GM18508 (cell line): ENCODE measurements around the gene SLC9A7.
A peak's percentile ranks its signal among the peaks of the same experiment; 100 is the strongest.

Source experiments
- ATAC-seq: cut with Tn5 transposase; IDR thresholded peaks from one replicate; pipeline ENCODE4 v1.9.1; 2021; ENCODE audit warnings: moderate number of reproducible peaks; ENCODE audit not compliant: insufficient read depth, unreplicated experiment

The SLC9A7 gene

DNA sequence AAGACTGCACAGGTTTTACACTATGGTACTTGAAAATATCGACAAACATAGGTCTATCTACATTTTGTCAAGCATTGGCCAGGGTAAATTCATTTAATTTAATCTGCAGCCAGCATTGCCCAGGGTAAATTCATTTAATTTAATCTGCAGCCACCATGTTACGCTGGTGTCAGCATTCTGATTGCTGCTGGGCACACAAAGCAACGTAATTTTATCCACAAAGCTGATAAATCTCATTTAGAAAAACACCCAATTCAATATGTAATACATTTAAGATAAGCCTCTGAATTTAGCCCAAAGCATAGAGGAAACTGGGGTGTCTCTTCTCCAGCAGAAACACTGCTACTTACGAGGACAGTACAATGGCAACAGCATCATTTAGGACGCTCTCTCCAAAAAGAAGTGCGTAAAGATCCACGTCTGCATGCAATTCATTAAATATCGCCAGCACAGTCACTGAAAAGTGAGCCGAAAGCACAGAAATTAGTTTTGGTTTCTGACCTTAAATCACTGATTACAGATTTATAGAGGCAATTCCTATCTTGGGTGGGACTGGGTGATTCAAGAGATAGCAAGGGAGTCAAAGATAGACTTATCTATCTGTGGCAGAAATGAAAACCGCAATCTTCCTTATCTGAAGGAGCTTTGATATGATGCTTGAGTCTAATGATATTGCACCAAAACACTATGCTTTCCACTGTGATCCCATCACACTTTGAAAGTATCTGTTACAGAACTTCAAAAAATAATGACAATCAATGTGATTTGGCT lies 96.5 kb downstream of the SLC9A7 start:
- no peak for ATAC-seq

DNA sequence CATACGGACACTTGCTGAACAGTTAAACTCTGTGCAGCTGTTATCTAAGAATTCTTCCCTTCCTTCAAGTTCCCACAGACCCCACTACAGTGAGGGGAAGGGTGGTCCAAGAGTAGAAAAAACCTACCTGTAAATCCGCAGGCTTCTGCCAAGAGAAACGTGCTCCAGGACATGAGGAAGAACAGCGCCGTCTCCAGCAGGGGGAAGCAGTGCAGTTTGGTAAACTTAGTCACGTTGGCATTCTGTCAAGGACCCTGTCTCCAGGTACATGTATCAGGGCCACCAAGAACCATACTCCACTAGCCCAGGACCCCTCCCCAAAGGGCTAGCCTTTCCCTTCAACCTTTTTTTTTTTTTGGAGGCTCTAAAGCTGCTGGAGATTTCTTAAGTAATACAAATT lies 105.4 kb downstream of the SLC9A7 start:
- ATAC-seq = no peak

DNA sequence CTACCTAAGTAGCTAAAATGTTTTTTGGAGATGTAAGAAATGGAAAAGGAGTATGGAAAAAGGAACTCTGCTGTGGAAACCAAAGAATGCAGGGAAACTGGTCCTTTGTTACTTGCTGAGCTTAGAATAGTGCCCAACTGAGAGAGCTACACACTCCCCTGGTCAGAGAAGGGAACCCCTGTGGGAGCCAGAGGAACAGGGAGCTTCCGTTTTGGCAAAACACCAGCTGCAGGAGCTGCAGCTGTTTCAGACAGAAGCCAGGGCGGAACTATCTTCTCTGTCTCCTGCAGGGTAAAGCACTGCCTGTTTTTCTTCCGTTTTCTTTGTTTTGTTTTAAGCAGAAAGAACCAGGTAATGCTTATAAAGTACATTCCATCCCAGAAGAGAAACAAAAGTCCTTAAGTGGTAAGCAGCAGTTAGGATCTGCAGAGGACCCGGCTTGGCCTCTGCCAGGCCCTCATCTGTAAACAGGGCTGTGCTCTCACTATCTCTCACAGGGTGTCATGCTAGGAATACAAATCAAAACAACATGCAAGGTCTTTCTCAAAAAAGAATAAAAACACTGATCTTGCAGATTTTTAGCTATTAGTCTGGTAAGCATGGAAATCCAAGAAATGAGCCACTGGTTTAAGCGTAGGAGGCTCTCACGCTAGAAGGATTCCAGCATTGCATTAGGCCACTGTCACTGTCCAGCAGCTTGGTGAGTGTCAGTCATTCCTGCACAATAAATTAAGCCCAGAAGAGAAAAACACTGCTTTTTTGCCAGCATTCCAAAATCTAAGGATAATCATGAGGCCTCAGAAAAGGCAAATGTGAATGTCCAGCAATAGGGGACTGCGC lies 109.3 kb downstream of the SLC9A7 start:
- ATAC-seq = no peak

DNA sequence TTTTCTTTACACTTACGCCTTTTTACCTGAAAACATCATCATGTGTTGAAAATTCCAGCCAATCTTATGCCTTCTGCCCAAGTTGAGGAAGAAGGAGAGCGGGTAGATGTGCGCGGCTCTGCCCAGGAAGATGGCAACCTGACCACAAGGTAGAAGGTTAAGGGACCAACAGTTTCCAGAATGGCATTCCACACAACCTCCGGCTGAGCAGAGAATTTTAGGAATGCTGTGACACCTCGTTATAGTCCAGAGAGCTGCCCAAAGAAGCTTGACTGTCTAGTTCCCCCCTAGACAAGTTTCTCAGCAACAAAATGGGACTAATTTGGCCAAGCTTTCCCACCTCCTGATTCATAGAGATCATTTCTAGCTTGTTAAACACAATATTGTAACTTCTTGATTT lies 110.3 kb downstream of the SLC9A7 start:
- ATAC-seq = no peak

DNA sequence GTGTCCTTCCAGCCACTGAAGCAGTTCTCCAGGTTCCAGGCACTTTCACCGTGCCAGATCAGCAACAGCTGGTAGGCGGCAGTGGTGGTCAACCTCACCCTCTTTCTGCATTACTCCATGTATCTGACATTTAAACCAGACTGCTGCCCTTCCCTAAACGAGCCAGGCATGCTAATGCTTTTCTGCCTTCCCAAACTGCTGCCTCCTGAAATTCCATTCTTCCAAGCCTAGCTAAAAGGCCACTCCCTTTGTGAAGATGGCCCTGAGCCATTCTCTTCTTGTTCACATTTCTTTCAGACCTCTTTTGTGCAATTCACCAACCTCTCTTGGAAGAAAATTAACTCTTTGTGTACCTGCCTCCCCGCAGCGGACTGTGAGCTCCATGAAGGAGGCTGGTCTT lies 111.7 kb downstream of the SLC9A7 start:
- ATAC-seq = no peak

DNA sequence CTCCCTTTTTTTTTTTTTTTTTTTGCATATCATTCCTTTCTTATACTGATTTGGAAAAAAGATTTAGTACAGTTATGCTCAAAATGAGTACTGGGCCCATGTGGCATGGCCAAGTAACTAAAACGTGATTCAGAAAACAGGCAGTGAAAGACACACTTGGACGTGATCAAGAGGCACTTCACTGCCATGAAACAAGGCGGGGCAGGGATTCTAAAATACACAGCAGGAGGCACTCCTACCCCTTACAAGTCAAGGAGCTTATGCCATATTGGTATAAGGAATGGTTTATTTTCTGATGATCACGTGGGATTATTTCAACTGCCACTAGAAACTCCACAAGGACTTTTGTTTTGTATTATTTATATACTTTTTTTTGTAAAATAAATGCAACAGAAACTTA lies 113.3 kb downstream of the SLC9A7 start:
- no peak for ATAC-seq

DNA sequence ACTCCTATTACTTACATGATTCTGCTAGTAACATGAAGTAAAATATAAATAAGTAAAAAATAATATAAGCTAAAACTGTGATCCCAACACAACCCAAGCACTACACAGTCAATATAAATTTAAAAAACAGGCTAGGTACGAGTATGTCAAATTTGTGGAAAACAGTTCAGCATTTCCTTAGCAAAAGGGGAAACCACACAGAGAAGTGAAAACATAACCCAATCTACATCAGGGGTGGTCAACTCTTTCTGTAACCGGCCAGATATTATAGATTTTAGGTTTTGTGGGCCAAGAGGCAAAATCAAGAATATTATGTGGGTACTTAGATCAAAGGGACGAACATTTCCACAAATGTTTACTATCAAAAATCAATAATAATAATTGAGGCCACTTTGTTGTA lies 115.3 kb downstream of the SLC9A7 start:
- ATAC-seq = no peak

DNA sequence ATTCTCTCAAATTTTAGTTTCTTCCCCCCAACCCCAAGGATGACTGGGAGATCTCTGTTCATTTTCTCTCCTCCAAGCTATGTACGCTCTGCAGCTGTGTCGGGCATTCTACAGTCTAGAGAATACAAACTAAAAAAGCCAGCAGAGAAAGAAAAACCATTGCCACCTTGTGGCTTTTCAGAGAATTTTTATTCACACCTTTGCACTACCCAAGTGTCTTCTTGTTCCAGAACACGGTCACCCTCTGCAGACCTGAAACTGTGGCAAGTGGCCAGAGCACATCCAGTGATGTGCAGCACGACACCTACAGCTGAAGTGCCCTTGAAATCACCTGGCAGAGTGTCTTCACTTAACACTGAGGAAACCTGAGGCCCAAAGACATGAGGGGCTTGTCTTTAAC lies 116.8 kb downstream of the SLC9A7 start:
- no peak for ATAC-seq

DNA sequence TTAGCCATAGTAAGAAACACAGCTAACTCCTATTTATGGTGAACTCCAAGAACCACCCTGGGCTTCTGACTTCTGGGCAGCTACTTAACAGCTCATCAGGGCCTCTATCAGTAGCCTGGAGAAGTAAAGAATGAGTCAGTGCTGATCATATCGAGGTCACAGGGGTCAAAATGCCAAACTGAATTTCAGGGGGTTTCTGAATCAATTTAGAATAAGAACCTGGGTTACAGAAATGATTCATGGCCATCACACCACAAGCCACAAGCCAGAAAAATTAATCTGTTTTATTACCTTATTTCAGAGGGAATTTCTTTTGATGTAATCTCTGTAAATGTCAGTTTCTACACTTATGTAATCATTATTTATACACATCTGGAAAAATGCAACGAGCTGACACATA lies 121.0 kb downstream of the SLC9A7 start:
- peak; percentile 44 for ATAC-seq

DNA sequence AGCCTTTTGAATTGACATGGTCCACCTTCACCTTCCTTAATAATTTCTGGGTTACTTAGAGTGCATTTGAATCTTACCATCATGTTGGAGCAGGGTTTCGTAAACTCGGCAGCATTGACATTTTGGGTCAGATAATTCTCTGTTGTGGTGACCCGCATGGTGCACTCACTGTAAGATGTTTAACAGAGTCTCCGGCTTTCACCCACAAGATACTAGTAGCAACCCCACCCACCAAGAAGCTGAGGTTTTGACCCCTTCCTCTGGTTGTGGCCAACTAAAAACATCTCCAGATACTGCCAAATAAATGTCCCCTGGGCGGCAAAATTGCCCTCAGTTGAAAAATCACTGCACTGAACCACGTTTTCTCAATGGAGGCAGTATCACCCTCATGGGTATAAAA lies 122.7 kb downstream of the SLC9A7 start:
- no peak for ATAC-seq

DNA sequence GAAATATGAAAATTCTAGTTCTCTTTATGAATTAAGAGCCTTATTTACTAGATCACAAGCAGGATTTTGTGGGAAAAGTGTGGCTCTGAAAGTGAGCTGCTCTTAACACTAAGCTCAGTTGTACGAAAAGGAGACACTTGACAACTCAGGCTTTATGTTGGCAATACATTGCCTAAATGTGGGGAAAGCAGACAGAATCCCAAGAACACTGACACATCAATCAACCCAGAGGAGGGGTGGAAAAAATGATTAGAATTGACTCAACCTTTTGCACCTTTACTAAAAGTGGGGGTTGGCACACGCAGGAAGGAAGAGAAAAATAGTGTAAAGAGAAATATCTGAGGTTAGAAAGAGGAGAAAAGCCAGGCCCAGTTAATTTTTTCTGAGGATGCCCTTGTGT lies 123.7 kb downstream of the SLC9A7 start:
- ATAC-seq = no peak

DNA sequence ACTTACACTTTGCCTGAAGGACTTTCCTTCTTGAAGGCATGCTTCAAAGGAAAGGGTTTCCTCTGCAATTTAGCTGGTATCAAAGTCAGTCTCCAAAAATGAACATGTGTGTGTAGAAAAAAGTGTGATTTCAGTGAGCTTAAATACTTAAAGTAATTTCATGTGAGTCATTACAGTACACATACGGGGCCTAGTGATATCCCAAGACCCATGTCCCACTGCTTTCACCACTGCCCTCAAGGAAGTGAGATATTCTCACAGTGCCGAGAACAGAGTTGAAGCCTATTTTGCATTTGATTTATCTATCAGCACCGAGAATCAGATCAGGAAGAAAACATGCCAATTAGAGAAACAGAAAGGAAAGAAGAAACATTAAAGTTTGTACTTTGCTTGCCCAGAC lies 124.3 kb downstream of the SLC9A7 start:
- ATAC-seq = no peak

DNA sequence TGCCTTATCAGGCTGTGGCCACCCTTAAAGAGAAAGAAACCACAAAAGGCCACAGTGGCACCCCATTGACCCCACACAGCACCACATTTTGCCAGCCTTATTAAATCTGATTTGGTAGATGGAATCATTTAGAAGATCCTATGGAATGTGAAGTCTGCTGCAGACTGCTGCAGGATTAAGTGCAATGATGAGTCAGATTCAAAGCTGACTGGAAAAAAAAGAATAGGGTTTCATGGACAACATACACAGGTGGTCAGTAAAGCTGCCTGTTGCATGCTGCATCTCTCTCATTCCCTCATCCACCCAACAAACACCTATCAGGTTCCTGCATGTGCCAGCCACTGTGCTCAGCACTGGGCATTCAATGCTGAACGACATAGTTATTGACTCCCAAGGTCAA lies 128.8 kb downstream of the SLC9A7 start:
- ATAC-seq = no peak

DNA sequence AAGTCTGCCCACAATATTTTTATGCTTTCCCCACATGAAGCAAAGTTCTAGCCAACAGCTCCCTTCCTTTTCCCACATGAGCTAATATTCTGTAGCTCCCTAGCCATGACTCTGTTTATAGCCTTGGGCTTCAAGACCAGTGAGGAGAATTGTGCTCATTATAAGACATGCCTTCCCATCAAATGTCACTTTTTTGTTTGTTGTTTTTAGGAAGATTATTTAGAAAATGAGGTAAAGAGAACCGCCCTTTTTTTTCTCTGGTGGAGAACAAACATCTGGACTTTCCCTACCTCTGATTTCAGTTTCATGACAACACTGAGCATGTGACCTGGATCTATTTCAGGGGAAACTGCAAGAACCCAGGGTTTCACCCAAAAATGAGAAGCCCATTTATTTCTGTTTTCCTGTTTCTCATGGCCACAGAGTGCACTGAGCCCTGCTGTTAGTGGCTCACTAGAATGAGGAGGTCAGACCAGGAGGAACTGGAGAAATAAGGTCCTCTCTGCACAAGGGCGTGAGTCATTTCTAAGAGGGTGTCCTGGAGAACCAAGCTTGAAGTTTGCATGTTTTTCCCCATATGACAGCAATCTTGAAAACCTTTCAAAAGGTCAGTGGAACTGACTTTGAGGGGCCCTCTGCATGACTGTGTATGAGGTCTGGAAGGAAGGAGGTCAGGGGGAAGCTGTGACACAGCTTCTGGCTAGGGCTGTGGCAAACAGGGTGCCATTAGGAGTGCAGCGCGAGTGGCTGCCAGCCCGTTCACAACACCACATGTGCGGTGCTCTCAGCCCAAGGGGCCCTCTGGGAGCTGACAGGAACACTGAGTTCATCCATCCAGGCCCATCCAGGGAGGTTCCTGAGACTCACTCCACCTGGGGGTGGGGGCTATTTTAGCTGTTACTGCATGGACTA lies 130.2 kb downstream of the SLC9A7 start:
- ATAC-seq = peak; percentile 85

DNA sequence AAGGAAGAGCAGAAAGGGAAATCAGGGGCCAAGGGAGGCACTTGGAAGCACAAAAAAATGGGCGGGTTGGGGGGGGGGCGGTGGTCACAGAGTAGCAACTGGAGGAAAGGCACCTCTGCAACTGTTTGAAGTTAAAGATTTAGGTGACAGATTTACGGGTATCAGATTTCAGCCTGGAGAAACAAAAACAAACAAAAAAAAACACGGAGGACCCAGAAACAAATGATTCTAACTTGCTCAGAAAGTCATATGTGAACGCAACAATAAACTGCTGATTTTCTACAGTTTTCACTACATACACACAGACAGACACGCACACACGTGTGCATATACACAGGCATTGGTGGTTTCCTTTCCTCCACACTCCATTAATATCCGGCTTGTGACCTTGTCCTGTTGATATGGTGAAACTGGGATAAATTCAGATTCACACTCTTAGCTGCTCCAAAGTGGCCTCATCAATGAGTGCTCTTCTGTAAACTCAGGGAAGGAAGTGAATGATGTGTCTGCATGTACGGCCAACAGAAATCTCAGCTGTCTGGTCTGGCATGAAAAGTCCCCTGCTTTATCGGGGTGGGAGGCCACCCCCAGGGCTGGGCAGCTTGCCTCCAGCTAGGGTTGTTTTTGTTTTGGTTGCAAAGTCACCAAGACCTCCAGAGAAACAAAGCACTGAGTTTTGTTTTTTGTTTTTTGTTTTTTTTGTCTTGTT lies 131.1 kb downstream of the SLC9A7 start:
- no peak for ATAC-seq

DNA sequence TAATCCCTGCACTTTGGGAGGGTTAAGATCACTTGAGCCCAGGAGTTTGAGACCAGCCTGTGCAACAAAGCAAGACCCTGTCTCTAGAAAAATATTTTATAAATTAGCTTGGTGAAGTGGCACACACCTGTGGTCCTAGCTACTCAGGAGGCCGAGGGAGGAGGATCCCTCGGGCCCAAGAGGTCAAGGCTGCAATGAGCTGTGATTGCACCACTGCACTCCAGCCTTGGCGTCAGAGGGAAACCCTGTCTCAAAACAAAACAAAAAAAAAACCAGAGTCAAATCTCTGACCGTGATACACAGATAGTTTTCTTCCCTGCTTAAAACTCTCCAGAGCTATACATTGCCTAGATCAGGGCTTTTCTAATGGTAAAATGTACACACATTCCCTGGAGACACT lies 131.9 kb downstream of the SLC9A7 start:
- ATAC-seq = no peak

DNA sequence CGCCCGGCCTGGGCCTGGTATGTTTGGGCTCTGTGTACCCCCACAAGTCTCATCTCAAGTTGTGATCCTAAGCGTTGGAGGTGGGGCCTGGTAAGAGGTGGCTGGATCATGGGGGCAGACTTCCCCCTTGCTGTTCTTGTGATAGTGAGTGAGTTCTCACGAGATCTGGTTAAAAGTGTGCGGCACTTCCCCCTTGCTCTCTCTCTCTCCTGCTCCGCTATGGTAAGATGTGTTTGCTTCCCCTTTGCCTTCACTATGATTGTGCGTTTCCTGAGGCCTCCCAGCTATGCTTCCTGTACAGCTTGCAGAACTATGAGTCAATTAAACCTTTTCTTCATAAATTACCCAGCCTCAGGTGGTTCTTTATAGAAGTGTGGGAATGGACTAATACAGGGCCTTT lies 132.4 kb downstream of the SLC9A7 start:
- no peak for ATAC-seq

DNA sequence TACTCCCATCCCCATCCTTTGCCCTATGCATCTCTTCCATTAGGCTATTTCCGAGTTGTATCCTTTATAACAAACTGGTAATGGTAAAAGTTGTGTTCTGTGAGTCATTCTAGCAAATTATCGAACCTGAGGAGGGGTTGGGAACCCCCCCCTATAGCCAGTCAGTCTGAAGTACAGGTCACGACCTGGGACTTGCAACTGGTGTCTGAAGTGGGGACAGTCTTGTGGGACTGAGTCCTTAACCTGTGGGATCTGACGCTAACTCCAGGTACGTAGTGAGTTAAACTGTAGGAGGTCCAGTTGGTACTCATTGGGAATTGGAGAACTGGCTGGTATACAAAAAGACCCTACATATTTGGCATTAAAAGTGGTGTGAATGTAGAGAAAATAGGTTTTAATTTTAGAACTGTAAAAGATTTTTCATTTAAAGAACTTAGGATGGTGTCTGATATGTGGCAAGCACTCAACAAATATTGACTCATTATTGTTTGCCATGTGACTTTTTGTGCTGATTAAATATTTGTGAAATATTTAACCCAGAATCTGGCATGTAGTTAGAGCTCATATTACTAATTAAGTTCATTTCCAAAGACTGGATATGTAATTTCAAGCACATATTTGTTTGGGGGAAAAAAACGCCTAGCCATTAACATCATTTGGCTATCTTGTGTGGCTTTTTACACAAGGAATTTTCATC lies 134.7 kb downstream of the SLC9A7 start:
- no peak for ATAC-seq

DNA sequence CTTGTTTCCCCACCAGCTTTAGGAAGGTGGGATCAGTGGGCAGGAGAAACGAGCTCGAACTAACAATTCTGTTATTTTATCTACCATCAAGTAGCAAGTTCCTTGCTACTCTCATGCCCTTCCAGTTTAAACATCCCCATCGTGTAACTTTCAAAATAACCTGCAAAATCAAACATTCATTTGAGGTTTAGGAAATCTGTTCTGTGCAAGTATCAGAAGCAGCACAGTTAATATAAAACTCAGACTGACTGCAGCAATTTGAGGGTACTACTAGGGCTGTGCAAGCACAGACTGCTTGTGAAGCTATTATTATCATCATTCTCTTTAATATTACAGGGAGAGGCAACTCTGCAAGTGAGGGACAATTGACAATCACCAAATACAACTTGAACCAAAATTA lies 137.3 kb downstream of the SLC9A7 start:
- no peak for ATAC-seq

DNA sequence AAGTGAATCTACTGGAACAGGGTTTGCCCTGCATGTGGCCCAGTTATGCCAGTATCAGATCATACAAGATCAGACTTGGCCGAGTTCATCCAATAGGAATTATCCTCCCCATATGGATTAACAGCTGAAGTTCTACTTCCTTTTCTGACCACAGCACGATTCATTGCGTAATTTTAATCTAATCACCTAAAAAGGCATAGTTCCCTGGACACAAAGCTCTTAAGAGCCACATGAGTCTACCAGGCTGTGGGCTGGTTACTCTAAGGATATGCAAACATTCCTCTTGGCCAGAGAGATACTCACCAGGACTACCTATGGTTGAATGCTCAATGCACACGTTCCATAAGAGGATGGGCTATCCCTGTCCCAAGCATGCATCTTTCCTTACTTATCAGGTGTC lies 138.4 kb downstream of the SLC9A7 start:
- ATAC-seq = no peak
